Astrocyte of the spinal cord (primary cell): ENCODE results near the gene TMCC3.

Experiments used
- DNase-seq: peaks from one replicate; pipeline ENCODE4 v3.0.0; 2011; ENCODE audit warnings: low read depth, low spot score
- H3K4me3 ChIP-seq: 2 replicates; pipeline ENCODE4 v1.5.1; 2011; ENCODE audit warnings: low read depth, mild to moderate bottlenecking, low read length, moderate library complexity
- CTCF ChIP-seq: IDR thresholded peaks from 2 replicates; pipeline ENCODE4 v1.5.1; 2012; ENCODE audit warnings: low read depth, mild to moderate bottlenecking, low read length, inconsistent platforms
- in situ Hi-C: cut with HindIII; loops from 2 replicates; pipeline ENCODE4 v1.10.0; 2017; ENCODE audit warnings: low sequenced_read_pairs

TMCC3 gene

GRCh38 chr12:94590428-94590827, 59.9 kb downstream of the TMCC3 start:
- H3K4me3 ChIP-seq: no peak overlapping the region
- no peak for DNase-seq
- TF ChIP-seq CTCF: no peak
- in situ Hi-C loops: no loop called here

- no peak for DNase-seq
- in situ Hi-C loops: no loop called here
- TF ChIP-seq CTCF: no peak
- H3K4me3 ChIP-seq: no peak overlapping the region
Measured at GRCh38 chr12:94589591-94590001, 60.8 kb downstream of the TMCC3 start.

GRCh38 chr12:94588346-94588745, 62.0 kb downstream of the TMCC3 start:
- no peak overlapping the region for H3K4me3 ChIP-seq
- in situ Hi-C loops: no loop called here
- no peak for DNase-seq
- no peak for TF ChIP-seq CTCF

GRCh38 chr12:94587266-94588241, 62.8 kb downstream of the TMCC3 start:
- no peak overlapping the region for H3K4me3 ChIP-seq
- TF ChIP-seq CTCF: no peak
- in situ Hi-C loops: no loop called here
- no peak for DNase-seq

- no peak overlapping the region for H3K4me3 ChIP-seq
- DNase-seq: no peak
- no peak for TF ChIP-seq CTCF
- in situ Hi-C loops: no loop called here
Measured at GRCh38 chr12:94586589-94587259, 63.6 kb downstream of the TMCC3 start.

- no peak for TF ChIP-seq CTCF
- DNase-seq: no peak
- H3K4me3 ChIP-seq: no peak overlapping the region
- in situ Hi-C loops: no loop called here
Measured at GRCh38 chr12:94585626-94586025, 64.7 kb downstream of the TMCC3 start.
